Activated CD8-positive, alpha-beta T cell treated with anti-CD3 and anti-CD28 coated beads for 36 hours (primary cell): ENCODE measurements around the gene MYO16. TPM values are rescaled to one million over a fixed set of nuclear protein-coding genes. Genes with fewer than 3 reads are reported as not detected.
"Not testable (repeated sequence)": the region's sequence is repeated elsewhere in the genome, so short reads cannot be mapped to it uniquely, and the experiment has no call there.

ENCODE experiments used
- ATAC-seq: fragments of 200-7000 bp; cut with Tn5 transposase; one replicate; pipeline ENCODE4 v1.10.0; 2021; ENCODE audit warnings: mild to moderate bottlenecking, moderate library complexity
- CTCF ChIA-PET: fragments of 350-600 bp; sonication (Branson Sonifier 250); formaldehyde crosslinking; loops from one replicate; lab custom pipeline; 2021; ENCODE audit warnings: antibody characterized with exemption; lab: Charles Lee
- POLR2A ChIA-PET: fragments of 350-600 bp; sonication (Branson Sonifier 250); formaldehyde crosslinking; loops from one replicate; lab custom pipeline; 2021; ENCODE audit warnings: antibody characterized with exemption; lab: Charles Lee
- DNase-seq: peaks from one replicate; pipeline ENCODE4 v3.0.0-alpha.2; 2020
- H3K27ac Mint-ChIP-seq: one replicate; pipeline ENCODE4 v1.8.0; 2021; ENCODE audit warnings: mild to moderate bottlenecking, mixed read lengths
- H3K27me3 Mint-ChIP-seq: one replicate; pipeline ENCODE4 v1.8.0; 2021; ENCODE audit warnings: mixed read lengths
- H3K36me3 Mint-ChIP-seq: one replicate; pipeline ENCODE4 v1.8.0; 2021; ENCODE audit warnings: low read depth, mixed read lengths
- H3K4me1 Mint-ChIP-seq: one replicate; pipeline ENCODE4 v1.8.0; 2021; ENCODE audit warnings: low read depth, mixed read lengths
- H3K4me3 Mint-ChIP-seq: one replicate; pipeline ENCODE4 v1.8.0; 2021; ENCODE audit warnings: mild to moderate bottlenecking, moderate library complexity, mixed read lengths
- H3K9me3 Mint-ChIP-seq: one replicate; pipeline ENCODE4 v1.8.0; 2021; ENCODE audit warnings: mixed read lengths
- CTCF ChIP-seq: fragments of 200-600 bp; IDR thresholded peaks from one replicate; pipeline ENCODE4 v1.8.0; 2022; ENCODE audit warnings: antibody characterized with exemption, mild to moderate bottlenecking
- intact Hi-C: fragments of 100-400 bp; cut with micrococcal nuclease; formaldehyde crosslinking; loops from one replicate; pipeline ENCODE4 v1.10.0; 2022
- total RNA-seq, 2 experiments: library from RNA; stranded (reverse); gene quantifications; one replicate each; pipeline ENCODE4 v1.2.3, GENCODE V29; 2021

The MYO16 gene
- total RNA-seq, 2 experiments from 2014 or later: not detected

- no peak for TF ChIP-seq CTCF
- ChIA-PET POLR2A (interaction anchor here (0.9 kb wide), 1 partner anchor 29 kb away, joined by 3 read pairs; no protein-coding TSS in a partner anchor), CTCF (no interaction called here)
- H3K4me3 Mint-ChIP-seq: no peak overlapping the region
- DNase-seq (no peak), ATAC-seq (no peak)
- no peaks in the 10 kb centered on the region for H3K4me1 Mint-ChIP-seq
- peaks cover 4% of the 10 kb centered on the region for H3K27me3 Mint-ChIP-seq
- H3K27ac Mint-ChIP-seq: no peak overlapping the region
- H3K9me3 Mint-ChIP-seq: no peaks in the 10 kb centered on the region
- intact Hi-C loops: no loop called here
- H3K36me3 Mint-ChIP-seq: no peaks in the 10 kb centered on the region
Measured at GRCh38 chr13:109214393-109214792, 585.0 kb downstream of the MYO16 start.

GRCh38 chr13:109215377-109215776 lies 586.0 kb downstream of the MYO16 start:
- H3K9me3 Mint-ChIP-seq: no peaks in the 10 kb centered on the region
- ChIA-PET POLR2A (interaction anchor here (1.1 kb wide), 1 partner anchor 9 kb away, joined by 4 read pairs; no protein-coding TSS in a partner anchor), CTCF (no interaction called here)
- H3K27ac Mint-ChIP-seq: no peak overlapping the region
- no peaks in the 10 kb centered on the region for H3K4me1 Mint-ChIP-seq
- TF ChIP-seq CTCF: no peak
- no peak overlapping the region for H3K4me3 Mint-ChIP-seq
- intact Hi-C loops: no loop called here
- DNase-seq (no peak), ATAC-seq (peak; percentile 37)
- H3K27me3 Mint-ChIP-seq: peaks cover 1% of the 10 kb centered on the region
- no peaks in the 10 kb centered on the region for H3K36me3 Mint-ChIP-seq

- POLR2A ChIA-PET, H3K4me3 Mint-ChIP-seq, DNase-seq, H3K36me3 Mint-ChIP-seq, intact Hi-C loops, H3K9me3 Mint-ChIP-seq, H3K27me3 Mint-ChIP-seq, H3K4me1 Mint-ChIP-seq, CTCF ChIA-PET, ATAC-seq, H3K27ac Mint-ChIP-seq: not testable (repeated sequence)
Measured at GRCh38 chr13:109217510-109217909, 588.1 kb downstream of the MYO16 start.

GRCh38 chr13:109220631-109221030 lies 591.2 kb downstream of the MYO16 start:
- Mint-ChIP-seq H3K36me3 (no peaks in the 10 kb centered on the region), H3K9me3 (peaks cover 4% of the 10 kb centered on the region), H3K27me3 (no peaks in the 10 kb centered on the region), H3K27ac (no peak overlapping the region), H3K4me3 (no peak overlapping the region), H3K4me1 (no peaks in the 10 kb centered on the region)
- ChIA-PET POLR2A (no interaction called here), CTCF (no interaction called here)
- no peak for DNase-seq
- no peak for TF ChIP-seq CTCF
- intact Hi-C loops: no loop called here
- ATAC-seq: no peak

- ATAC-seq (no peak), DNase-seq (no peak)
- peaks cover 4% of the 10 kb centered on the region for H3K9me3 Mint-ChIP-seq
- POLR2A ChIA-PET: interaction anchor here (0.7 kb wide), 1 partner anchor 214 kb away, joined by 3 read pairs; no protein-coding TSS in a partner anchor
- CTCF ChIA-PET: no interaction called here
- H3K36me3 Mint-ChIP-seq: no peaks in the 10 kb centered on the region
- H3K4me1 Mint-ChIP-seq: no peaks in the 10 kb centered on the region
- no peak overlapping the region for H3K27ac Mint-ChIP-seq
- no peak overlapping the region for H3K4me3 Mint-ChIP-seq
- no peaks in the 10 kb centered on the region for H3K27me3 Mint-ChIP-seq
- intact Hi-C loops: no loop called here
- no peak for TF ChIP-seq CTCF
Measured at GRCh38 chr13:109224033-109224432, 594.6 kb downstream of the MYO16 start.

GRCh38 chr13:109226631-109227030 lies 597.2 kb downstream of the MYO16 start:
- Mint-ChIP-seq H3K27ac (no peak overlapping the region), H3K4me1 (no peaks in the 10 kb centered on the region), H3K4me3 (no peak overlapping the region), H3K36me3 (no peaks in the 10 kb centered on the region), H3K27me3 (peaks cover 3% of the 10 kb centered on the region), H3K9me3 (peaks cover 9% of the 10 kb centered on the region)
- ChIA-PET POLR2A (no interaction called here), CTCF (no interaction called here)
- ATAC-seq: no peak
- DNase-seq: no peak
- intact Hi-C loops: no loop called here
- no peak for TF ChIP-seq CTCF
